ENCODE results near the gene AQP10. TPM values are rescaled to one million over a fixed set of nuclear protein-coding genes. Genes with fewer than 3 reads are reported as not detected.

Gene AQP10
- total and polyA plus RNA-seq, 10 of the 15 experiments (the other 5 are each of a cell fraction or from before 2014, with no cell fraction given): not detected

DNA sequence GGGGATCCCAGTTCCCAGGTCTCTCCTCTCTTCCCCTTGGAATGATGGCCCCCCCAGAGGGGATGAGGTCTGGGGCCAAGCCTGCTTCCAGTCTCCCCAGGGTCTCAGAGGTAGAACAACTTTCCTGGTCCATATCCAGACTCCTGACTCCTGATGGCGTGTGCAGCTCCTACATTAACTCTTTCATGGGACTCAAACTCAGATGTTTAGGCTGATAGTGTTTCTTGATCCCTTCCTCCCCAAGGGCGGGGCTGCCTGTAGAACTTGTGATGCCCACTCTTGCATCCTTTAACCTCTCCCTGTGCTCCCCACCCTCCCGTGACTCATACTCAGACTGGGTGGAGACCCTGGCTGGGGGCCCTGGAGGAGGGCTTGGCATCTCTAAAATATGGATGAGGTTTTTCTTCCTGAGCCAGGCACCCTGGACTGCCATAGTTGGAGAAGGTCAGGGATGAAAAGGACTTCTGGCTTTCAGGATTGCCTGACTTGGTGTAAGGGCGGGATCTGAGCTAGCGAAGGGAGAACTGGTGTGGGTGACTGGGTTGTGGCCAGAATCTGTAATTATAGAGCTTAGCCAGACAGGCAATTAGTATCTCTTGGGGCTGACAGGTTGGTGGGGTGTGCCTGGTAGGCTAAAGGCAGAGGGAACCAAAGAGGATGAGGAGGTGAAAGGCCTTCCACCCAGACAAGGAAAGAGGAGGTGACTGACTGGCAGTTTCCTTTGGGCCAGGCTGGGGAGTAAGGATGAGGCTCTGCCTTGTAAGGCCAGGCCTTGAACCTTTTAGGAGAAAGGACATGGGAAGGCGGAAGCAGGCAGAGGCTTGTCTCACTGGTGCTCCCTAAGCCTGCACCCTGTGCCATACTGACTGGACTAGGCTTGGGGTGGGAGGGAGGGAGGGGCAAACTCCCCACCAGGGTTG, 5.9 kb downstream of the AQP10 start:
- no peaks in the 10 kb centered on the region for H3K27me3 ChIP-seq (replicated peaks in 1 of 2; ENCODE audit: control insufficient read depth in 2 of 2, insufficient read depth in 2 of 2, low read length in 1 of 2)
- peak overlapping the region; percentile 98 for H3K4me2 ChIP-seq (ENCODE audit: control insufficient read depth, insufficient read depth)
- 48% methylated on average over 6 of the region's 6 CpGs for WGBS (ENCODE audit: insufficient coverage, insufficient replicate concordance, low lambda C conversion rate, missing lambda C conversion rate)
- intact Hi-C loops (cut with micrococcal nuclease; ENCODE audit: unreplicated experiment): loop anchor here (5.0 kb wide), 1 partner anchor 115 kb away; no protein-coding TSS in a partner anchor
- no peak overlapping the region; the same call in 1 of the 2 replicates for H3K27ac ChIP-seq (ENCODE audit: control insufficient read depth, insufficient read depth)
- no peaks in the 10 kb centered on the region for H4K20me1 ChIP-seq (ENCODE audit: control insufficient read depth, insufficient read depth)
- no TSS peak for BruUV-seq (replicated peaks)
- FAIRE-seq (no peak), DNase-seq (ENCODE audit: low read depth, low spot score) (no peak), ATAC-seq (0 out of 3 replicates have a peak, but pooled peaks have one; percentile 4)
- ChIA-PET SMC1A (ENCODE audit: uncharacterized antibody, unreplicated experiment) (interaction anchor here (0.8 to 4.2 kb wide), 4 partner anchors 8 to 146 kb away, joined by 3 to 39 read pairs (median 4); no protein-coding TSS in a partner anchor), POLR2A (interaction anchor here (0.6 to 1.4 kb wide), 4 partner anchors 36 to 400 kb away, joined by 3 to 7 read pairs (median 5); no protein-coding TSS in a partner anchor), RAD21 (ENCODE audit: unreplicated experiment) (interaction anchor here (1.1 to 3.8 kb wide), 7 partner anchors 8 to 155 kb away, joined by 3 to 43 read pairs (median 6); no protein-coding TSS in a partner anchor), CTCF (interaction anchor here (0.9 to 6.7 kb wide), 10 partner anchors 8 to 220 kb away, joined by 3 to 104 read pairs (median 4); no protein-coding TSS in a partner anchor)
- in situ Hi-C loops (cut with MboI): no loop called here
- TF ChIP-seq EED (IDR thresholded peaks at IDR 0.05; ENCODE audit: low read depth) (peak; percentile 19; the same call in 1 of the 2 replicates), CBX3 (IDR thresholded peaks at IDR 0.05; ENCODE audit: borderline replicate concordance, low read depth) (no peak)
- peaks cover 4% of the 10 kb centered on the region for H3K79me2 ChIP-seq (ENCODE audit: control insufficient read depth, insufficient read depth, low read length)
- peaks cover 0 to 3% of the 10 kb centered on the region in 2 experiments; a peak in 2 of 4 replicates for H3K36me3 ChIP-seq (ENCODE audit: control insufficient read depth in 2 of 2, insufficient read depth in 2 of 2, low read length in 1 of 2)
- no peak overlapping the region; the same call in 1 of the 2 replicates for H3K9ac ChIP-seq (ENCODE audit: control insufficient read depth, insufficient read depth, low read length)
- H2AFZ ChIP-seq (ENCODE audit: control insufficient read depth, low read depth, low read length): no peak overlapping the region
- H3K4me3 ChIP-seq: peak overlapping the region; percentile 91; the same call in 1 of the 2 replicates
- H3K9me3 ChIP-seq (replicated peaks; ENCODE audit: control insufficient read depth, insufficient read depth, low read length): no peaks in the 10 kb centered on the region
- peaks cover 23% of the 10 kb centered on the region for H3K4me1 ChIP-seq (ENCODE audit: control insufficient read depth, insufficient read depth, low read length)

Measured in GM12878 (cell line).